Stimulated activated CD4-positive, alpha-beta T cell treated with anti-CD3 and anti-CD28 coated beads, Interleukin-12 subunit alpha, Interleukin-12 subunit beta, amount 100 ng/mL, for 48 hours (primary cell): ENCODE data around the gene CBFA2T2.

Experiments used
- DNase-seq, 3 donors: peaks; one replicate each; pipeline ENCODE4 v3.0.0-alpha.2; 2020; ENCODE audit warnings: low read depth in 2 of 3, low spot score in 1 of 3

CBFA2T2 gene

DNA sequence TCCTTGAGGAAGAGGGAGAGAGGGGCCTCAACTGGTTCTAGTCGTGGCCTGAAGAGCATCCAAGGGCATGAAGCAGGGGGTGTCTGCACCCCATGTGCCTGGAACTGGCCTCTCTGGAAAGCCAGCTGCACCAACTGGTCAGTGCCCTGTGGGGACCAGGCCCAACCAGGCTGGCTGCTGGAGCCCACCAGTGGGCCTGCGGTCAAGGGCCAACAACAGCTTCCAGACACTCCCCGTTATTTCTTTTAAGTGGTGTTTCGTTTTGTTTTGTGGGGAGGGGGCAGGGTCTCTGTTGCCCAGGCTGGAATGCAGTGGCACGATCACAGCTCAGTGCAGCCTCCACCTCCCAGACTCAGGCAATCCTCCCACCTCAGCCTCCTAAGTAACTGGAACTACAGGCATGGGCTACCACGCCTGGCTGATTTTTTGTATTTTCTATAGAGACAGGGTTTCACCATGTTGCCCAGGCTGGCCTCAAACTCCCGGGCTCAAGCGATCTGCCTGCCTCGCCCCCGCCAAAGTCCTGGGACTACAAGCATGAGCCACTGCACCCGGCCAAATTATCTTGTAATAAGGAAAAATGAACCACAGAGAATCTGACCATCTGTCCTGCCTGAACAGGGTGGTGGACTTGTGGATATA is 160.3 kb downstream of the CBFA2T2 start:
- no peak for DNase-seq

DNA sequence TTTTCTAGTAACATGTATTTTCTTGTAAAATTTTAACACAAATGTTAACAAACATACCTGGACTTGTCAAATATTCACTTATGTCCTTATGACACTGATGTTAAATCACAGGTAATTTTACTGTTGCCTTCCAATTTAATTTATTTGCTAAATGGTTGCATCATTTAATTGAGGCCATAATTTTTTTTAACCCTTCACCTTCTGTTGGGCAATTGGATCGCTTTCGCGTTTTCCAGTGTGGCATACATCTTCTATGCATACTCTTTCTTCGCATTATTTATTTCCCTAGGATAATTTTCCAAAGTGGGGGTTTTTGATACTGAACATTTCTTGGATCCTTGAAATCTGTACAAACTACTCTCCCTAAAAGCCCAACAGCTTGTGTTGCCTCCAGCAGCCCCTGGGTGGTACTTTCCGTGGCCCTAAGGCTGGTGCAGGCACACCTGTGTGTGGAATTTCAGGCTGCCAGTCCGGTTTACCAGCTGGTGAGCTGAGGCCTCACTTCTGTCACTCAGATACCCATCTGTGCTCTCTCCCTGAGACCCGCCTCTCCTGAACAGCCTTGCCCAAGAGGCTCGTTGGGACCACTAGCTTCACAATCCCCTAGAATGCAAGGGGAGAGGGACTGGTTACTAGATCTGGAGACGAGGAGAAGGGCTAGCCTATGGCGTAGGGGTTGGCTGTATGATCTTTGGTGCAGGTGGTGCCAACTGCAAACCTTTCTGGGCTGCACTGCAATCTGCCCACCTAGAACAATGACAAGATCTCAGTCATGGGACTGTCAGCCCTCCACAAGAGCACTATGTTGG is 161.1 kb downstream of the CBFA2T2 start:
- DNase-seq: no peak

DNA sequence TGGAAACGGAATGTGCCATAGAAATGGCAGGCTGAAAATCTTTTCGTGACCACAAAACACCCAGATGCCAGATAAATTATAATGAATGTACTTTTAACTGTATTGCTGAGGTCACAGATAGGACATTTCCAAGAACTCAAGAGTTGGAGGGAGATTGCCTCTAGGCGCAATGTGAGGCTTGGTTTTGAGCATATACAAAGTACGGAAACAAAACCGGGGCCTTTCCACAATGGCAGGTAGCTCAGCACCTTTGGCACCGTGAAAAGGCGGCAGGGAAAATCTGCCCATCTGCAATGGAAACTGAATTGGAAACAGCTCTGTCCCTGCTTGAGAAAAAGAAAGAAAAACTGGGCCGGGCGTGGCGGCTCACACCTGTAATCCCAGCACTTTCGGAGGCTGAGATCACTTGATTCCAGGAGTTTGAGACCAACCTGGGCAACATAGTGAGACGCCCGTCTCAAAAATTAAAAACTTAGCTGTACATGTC is 161.7 kb downstream of the CBFA2T2 start:
- DNase-seq: no peak

DNA sequence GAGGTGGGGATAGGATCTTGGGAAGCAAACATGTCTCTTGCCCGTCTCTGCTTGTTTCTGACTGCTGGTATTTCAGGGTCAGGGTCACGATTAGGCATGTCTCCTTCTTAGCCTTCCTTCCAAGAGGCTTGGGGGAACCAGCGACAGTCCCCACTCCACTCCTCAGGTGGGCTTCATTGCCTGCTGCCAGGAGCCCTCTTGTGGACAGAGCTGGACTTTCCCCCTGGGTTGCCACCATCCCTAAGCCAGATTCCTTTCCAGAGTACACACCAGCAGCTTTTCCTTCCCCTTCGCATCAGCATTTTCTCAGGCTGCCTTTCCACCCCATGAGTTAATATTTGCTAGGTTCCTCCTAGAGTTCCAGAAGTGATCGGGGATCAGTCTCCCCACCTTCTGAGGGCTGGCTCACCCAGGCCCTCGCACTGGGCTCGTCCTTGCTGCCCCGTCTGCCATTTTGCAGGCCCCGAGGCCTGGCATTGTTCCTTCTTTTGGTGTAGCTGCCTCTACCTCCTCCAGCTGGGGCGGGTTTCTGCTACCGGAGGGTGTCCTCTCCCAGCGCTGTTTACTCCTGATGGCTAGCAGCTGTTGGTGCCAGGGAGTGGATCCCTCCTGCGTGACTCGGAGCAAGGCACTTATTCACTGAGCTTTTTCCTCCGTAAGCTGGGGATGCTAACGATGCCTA is 163.5 kb downstream of the CBFA2T2 start:
- DNase-seq: no peak

DNA sequence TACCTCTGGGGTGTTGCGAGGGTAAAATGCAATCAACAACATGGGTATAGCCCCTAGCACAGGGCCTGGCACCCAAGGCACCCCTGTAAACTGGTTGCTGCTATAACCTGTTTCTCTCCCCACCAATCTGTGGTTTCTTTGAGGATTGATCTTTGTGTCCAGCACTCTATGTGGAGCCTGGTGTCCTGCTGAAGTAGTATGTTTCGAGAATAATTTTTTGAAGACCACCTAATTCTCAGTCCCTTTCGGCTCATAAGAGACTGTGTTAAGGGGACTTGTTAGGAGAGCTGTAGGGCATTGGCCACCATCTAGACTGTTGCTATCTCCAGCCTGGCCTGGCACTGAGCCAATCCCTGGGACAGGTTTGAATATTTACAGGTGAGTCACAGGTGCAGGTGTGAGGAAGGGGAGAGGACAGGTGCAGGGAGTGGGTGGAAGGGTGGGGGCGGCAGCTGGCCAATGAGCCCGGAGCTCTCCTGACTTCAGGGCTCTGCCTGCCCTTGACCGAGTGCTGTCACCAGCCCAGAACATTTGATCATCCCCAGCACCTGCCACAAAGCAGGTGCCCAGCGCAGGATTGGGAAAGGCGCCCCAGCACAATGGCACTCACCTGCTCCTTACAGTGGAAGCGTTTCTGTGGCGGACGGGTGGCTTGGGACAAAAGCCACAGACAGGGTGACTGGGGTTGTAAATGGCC is 164.2 kb downstream of the CBFA2T2 start:
- no peak for DNase-seq

DNA sequence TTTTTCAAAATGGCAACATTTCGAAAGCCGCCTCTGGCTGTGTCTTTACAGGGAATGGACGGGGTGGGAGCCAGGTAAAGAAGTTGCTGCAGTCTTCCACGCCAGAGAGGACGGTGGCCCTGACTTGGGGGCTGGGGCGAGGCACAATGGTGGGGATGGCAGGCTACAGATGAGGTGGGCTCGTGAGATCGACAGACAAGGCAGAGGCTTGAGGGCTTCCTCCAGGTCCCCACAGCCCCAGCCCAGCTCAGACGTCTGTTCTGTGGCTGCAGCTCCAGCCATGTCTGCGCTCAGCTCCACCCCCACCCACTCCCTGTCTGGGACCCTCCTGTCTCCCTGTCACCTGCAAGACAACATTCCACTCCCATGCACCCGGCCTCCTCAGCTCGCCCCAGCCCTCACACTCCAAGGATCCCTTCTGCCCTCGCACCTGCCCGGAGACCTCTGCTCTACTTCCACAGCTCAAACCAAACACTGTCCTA is 164.8 kb downstream of the CBFA2T2 start:
- no peak for DNase-seq

DNA sequence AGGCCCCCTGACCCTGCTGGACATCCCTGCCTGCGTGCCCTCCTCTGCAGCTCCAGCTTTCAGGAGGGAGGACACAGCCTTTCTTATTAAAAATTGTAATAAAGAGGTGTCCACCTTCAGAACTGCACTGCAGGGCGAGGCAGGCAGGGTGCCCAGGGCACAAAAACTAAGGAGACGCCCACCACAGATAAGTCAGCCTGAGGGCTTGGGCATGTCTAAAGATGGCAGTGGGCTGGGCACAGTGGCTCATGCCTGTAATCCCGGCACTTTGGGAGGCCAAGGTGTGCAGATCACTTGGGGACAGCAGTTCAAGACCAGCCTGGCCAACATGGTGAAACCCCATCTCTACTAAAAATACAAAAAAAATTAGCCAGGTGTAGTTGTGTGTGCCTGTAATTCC is 165.3 kb downstream of the CBFA2T2 start:
- DNase-seq: no peak

DNA sequence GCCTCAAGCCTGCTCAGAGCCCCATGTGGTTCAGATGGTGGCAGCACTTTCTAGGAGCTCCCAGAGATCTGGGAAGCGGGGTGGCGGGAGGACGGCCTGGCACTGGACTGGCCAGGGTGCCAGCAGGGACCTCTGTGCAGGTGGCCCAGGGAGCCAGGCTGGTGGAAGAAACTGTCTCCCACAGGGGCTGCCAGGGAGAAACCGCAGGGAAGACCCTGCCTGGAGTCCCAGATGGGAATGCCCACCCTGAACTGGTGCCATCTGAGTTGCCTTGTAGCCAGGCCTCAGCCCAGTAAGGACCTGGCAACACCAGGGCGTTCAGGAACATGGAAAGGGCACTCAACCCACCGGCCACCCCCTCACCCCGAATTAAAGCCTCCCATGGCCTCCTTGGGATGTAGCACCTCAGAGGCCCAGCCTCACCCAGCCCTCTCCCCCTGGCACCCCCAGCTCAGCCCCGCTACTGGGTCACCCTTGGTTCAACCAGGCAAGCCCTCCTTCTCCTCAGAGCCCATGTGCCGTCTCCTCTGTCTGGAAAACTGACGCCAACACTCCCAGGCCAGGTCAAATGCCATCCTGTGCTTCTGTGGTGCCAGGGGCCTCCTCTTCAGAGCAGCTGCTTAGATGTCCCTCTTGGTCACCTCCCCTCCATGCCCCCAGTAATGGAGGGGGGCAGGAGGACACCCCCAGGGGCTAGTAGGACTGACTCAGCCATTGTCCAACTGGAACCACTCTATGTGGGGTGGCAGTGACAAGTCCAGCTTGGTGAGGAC is 166.3 kb downstream of the CBFA2T2 start:
- DNase-seq: no peak

DNA sequence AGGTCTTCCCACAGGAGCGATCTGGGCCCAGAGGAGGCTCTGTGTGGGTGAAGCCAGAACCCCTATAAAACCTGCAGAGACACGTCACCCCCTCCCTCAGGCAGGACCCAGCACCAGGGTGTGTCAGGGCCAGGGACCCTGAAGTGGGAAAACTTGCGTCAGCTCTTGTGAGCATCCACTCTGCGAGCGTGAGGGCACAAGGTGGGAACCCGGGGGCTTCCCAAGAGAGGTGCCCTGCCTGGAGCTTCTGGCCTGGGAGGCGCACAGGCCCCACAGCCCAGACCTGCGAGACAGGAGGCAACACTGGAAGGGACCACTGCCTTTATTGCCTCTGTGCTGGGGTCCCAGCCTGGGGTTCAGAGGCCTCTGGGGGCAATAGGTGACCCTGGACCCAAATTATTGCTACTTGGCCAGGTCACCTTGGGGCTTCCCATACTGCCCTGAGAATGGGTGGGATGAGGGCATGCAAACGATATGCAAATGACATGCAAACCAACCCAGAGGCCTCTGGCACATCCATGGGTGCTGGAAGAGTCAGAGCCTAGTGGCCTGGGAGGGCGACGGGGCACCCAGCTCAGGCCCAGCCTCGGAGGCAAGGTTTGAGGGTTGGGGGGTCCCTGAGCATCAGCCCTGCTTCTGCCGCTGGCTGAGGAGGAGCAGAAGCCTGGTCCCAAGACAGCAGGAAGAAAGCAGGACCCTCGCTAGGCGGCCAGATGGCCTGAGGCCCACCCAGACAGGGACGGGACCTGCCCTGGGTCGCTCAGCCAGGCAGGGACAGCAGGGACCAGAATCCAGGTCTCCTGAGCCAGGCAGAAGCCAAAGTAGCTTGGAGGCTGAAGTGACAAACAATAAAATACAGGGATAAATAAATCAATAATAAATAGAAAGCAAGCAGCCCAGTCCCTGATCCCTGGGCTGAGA is 167.1 kb downstream of the CBFA2T2 start:
- no peak for DNase-seq

DNA sequence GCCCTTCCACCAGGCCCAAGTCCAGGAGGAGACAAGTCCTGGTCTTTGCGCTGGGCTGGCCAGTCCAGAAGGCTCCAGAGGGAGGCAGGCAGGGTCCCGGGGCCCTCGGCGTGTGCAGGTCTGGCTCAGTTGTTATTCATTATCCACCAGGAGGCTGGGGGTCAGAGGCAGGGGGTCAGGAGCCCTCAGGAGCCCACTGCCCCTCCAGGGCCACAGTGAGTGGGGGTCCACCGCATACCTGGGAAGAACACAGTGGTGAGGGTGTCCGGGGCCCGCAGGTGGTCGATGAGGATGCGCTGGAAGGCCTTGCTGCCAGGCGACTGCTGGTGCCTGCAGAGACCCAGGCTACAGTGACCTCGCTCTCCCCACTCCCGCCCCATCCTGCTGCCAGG is 167.8 kb downstream of the CBFA2T2 start:
- DNase-seq: no peak

DNA sequence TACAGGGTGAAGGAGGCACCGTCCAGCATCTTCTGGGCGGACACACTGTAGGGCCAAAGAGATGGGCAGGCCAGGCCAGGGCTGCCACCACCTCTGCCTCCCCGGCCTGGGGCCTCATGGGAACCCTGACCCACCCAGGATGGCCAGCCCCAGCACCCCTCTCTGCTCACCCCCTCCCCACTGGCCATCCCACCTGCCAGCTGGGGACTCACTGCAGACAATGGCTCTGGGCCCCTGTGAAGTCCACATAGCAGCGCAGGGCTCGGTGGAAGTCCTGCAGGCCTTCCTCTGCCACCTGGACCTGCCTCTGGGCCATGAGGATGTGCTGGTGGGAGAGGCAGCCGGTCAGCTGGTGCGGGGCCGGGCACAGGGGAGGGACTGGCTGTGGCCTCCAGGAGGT is 168.6 kb downstream of the CBFA2T2 start:
- no peak for DNase-seq

DNA sequence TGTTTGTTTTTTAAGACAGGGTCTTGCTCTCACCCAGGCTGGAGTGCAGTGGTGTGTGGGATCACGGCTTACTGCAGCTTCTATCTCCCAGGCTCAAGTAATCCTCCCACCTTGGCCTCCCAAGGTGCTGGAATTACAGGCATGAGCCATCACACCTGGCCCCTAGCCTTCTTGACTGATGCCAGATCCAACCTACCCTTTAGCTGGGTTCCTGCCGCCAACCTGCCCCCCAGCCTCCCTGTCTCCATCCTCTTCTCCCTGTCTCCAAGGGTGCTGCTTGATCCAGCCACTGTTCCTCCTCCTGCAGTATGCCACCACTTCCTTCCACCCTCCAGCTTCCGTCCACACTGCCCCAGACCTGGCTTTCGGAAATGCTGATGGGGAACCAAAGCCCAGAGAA is 169.0 kb downstream of the CBFA2T2 start:
- DNase-seq: no peak

DNA sequence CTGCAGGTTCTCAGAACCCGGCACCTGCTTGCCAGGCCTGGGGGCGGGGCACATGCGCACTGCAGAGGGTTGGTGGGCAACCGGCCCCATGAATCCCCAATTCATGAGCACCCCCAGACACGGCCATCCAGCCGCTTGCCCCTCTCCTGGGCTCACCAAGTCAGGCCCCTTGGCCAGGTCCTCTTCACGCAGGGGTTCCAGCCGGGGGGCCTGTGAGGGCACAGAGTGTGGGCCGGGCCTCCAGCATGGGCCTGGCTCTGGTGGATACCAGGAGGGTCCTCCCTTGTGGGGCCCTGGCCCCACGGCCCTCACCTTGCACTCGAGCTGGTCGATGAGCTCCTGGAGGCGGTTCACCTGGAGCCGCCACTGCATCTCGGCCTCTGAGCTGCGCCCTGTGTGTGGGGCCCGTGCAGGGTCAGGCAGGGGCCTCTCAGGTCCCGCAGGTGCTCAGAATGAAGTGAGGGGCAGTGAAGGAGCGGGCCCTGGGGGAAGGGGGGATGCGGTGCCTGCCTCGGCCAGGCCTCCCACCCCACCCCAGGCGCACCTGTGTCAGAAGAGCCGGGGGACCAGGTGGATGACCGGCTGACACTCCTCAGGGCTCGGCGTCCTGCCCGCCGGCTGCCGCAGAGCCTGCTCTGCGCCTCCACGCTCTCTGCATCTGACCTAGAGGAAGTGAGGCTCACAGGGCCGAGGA is 169.6 kb downstream of the CBFA2T2 start:
- no peak for DNase-seq

DNA sequence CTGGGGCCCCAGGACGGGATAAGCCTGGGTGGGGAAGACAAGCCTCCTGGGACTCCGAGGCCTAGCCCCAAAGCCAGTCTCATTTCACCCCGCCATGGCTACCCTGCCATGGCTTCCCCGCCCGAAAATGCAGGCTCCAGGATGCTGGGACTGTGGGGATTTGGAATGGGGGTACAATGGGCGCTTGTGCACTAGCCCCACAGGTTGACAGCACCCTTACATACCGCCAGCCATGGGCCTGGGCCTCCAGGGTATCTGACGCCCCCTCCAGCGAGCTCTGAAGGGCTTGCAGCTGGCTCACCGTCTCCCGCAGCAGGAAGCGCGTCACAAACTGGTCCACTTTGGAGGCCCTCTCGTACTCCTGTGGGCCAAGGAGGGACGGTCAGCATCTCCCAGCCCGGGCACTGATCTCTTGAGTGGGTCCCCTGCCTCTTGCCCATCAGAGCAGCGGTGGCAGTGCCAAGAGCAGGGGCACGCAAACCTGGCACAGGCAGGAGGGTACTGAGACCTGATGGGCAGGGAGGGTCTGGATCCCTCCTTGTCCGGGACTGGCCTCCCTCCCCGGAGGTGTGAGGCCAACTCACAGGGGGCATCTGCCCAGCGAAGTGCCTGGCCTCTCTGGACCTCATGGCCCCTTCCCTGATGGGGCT is 170.3 kb downstream of the CBFA2T2 start:
- DNase-seq: no peak

DNA sequence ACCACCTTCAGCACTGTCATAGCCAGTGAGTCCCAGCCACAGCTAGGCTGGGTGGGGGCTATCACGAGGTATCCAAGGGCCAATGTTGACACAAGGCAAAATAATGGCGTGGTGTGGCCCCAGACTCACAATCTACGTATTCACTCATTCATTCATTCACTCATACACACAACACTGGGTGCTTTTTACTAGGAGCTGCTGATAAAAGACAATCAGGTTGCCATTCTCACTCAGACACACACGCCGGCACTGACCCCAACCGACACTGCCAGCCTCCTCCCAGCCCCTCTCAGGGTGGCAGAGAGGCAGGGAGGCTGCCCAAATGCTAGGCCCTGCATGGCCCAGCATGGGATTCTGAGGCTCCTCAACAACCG is 170.8 kb downstream of the CBFA2T2 start:
- DNase-seq: no peak

DNA sequence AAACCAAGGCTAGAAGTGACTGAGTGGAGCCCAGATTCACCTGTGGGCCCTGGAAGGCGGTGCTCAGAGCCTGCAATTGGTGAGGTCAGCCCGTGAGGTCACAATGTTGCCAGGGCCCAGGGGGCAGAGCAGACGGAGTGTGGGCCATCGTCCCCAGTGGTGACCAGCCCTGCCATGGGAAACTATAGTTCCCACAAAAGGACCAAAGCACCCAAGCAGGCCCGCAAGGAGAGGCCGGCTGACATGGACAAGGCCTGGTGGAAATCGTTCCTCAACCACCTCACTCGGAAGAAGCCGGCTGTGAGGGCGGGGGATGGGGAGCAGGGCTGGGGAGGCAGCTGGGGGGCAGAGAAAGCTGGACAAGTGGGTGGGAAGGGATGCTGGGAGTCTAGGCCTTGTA is 172.3 kb downstream of the CBFA2T2 start, which contains the start of gene C20orf144:
TSS of gene C20orf144 (plus strand) at position 156 of the 400 bp plus-strand sequence. CDS start at position 175, 19 bp downstream.
- DNase-seq: no peak

DNA sequence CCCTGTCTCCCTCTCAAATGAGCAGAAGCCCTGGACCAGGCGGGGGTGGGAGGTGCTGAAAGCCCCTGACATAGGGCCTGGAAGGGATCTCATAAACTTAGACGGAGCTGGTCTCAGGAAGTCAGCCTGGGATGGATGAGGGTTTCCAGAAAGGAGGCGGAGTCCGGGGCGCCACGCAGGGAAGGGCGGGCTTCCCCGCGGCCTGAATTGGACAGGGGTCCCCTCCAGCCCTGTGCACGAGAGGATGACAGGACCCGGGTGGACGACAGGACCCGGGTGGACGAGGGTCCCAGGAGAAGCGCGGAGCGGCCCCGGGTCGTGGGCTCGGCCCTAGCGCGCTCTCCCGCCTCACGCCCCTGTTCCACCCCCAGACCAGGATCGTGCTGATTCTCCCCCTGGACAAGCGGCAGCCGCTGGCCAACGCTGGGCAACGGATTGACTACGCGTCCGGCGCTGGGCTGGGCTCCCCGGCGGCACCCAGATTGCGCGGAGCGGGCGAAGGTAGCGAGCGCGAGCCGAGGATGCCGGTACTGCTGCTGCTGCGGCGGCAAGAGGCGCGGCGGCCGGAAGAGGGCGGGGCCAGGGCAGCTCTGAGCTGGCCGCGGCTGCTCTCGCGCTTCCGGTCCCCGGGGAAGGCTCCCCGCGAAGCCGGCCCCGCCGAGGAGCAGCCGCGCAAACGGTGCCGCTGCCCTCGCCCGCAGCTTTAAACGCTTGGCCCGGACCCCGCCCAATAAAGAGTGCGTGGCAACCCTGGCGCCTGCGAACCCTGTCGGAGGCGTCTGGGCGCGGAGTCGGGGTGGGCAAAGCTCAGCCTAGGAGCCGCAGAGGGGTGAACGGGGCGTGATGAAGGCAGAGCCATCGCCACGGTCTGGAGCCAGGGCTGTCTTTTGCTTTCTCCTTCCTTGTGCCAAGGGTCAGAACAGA is 173.5 kb downstream of the CBFA2T2 start:
- peak; percentile 63 to 84 (median 68) for DNase-seq
